WTC11 (cell line): Measurements from ENCODE around the gene GCAT. TPM values are rescaled to one million over a fixed set of nuclear protein-coding genes. Genes with fewer than 3 reads are reported as not detected.
A peak's percentile ranks its signal among the peaks of the same experiment; 100 is the strongest.

ENCODE experiments used
- ATAC-seq: fragments of 200-7000 bp; cut with Tn5 transposase; 2 replicates; pipeline ENCODE4 v1.10.0; 2021; ENCODE audit warnings: mild to moderate bottlenecking, moderate library complexity
- CTCF ChIA-PET: fragments of 300-600 bp; sonication (Branson Sonifier 250); formaldehyde crosslinking; loops from one replicate; lab custom pipeline; 2021; ENCODE audit warnings: antibody characterized with exemption; lab: Charles Lee
- POLR2A ChIA-PET: fragments of 350-600 bp; sonication (Branson Sonifier 250); formaldehyde crosslinking; loops from one replicate; lab custom pipeline; 2021; ENCODE audit warnings: antibody characterized with exemption; lab: Charles Lee
- DNase-seq: peaks from one replicate; pipeline ENCODE4 v3.0.0; 2021; ENCODE audit warnings: low spot score
- H3K27ac Mint-ChIP-seq: 2 replicates; pipeline ENCODE4 v1.8.0; 2021; ENCODE audit warnings: mixed read lengths
- H3K27me3 Mint-ChIP-seq: 2 replicates; pipeline ENCODE4 v1.8.0; 2021; ENCODE audit warnings: low read depth, mild to moderate bottlenecking, moderate library complexity, mixed read lengths
- H3K36me3 Mint-ChIP-seq: 2 replicates; pipeline ENCODE4 v1.8.0; 2021; ENCODE audit warnings: mixed read lengths
- H3K4me1 Mint-ChIP-seq: 2 replicates; pipeline ENCODE4 v1.8.0; 2022; ENCODE audit warnings: mixed read lengths
- H3K4me3 Mint-ChIP-seq: 2 replicates; pipeline ENCODE4 v1.8.0; 2021; ENCODE audit warnings: mild to moderate bottlenecking, moderate library complexity, mixed read lengths
- H3K9me3 Mint-ChIP-seq: 2 replicates; pipeline ENCODE4 v1.8.0; 2021; ENCODE audit warnings: mixed read lengths
- ARID4B ChIP-seq: sonication (generic); formaldehyde crosslinking; IDR thresholded peaks from 2 replicates; pipeline ENCODE4 v1.8.0; 2023; ENCODE audit warnings: missing genetic modification reagents, mild to moderate bottlenecking, borderline replicate concordance
- CTCF ChIP-seq: fragments of 200-600 bp; IDR thresholded peaks from 2 replicates; pipeline ENCODE4 v1.8.0; 2022; ENCODE audit warnings: antibody characterized with exemption
- EMX1 ChIP-seq: fragments of 250-450 bp; sonication (Bioruptor Pico); IDR thresholded peaks from 2 replicates; pipeline ENCODE4 v1.8.0; 2021; ENCODE audit warnings: mild to moderate bottlenecking
- FOXJ3 ChIP-seq: sonication (generic); formaldehyde crosslinking; IDR thresholded peaks from 2 replicates; pipeline ENCODE4 v1.9.0; 2021; ENCODE audit warnings: missing genetic modification reagents, mild to moderate bottlenecking, borderline replicate concordance
- NR1H2 ChIP-seq: sonication (generic); formaldehyde crosslinking; IDR thresholded peaks from 2 replicates; pipeline ENCODE4 v1.9.0; 2021; ENCODE audit warnings: mild to moderate bottlenecking, moderate library complexity, missing genetic modification reagents
- ZBTB21 ChIP-seq: sonication (generic); formaldehyde crosslinking; IDR thresholded peaks from 2 replicates; pipeline ENCODE4 v1.8.1; 2023; ENCODE audit warnings: mild to moderate bottlenecking, missing genetic modification reagents, borderline replicate concordance
- ZNF317 ChIP-seq: sonication (generic); formaldehyde crosslinking; IDR thresholded peaks from 2 replicates; pipeline ENCODE4 v1.8.1; 2023; ENCODE audit warnings: low read depth, mild to moderate bottlenecking, moderate library complexity, missing genetic modification reagents, borderline replicate concordance
- ZNF512 ChIP-seq: sonication (generic); formaldehyde crosslinking; IDR thresholded peaks from 2 replicates; pipeline ENCODE4 v1.8.1; 2022; ENCODE audit warnings: missing genetic modification reagents, borderline replicate concordance
- ZNF532 ChIP-seq: fragments of 250-450 bp; sonication (Bioruptor Pico); IDR thresholded peaks from 2 replicates; pipeline ENCODE4 v1.9.0; 2021; ENCODE audit warnings: mild to moderate bottlenecking, borderline replicate concordance
- ZSCAN18 ChIP-seq: fragments of 250-450 bp; sonication (Bioruptor Pico); IDR thresholded peaks from 2 replicates; pipeline ENCODE4 v2.1.2; 2022; ENCODE audit warnings: mild to moderate bottlenecking, moderate library complexity
- total RNA-seq: library from RNA; stranded (reverse); gene quantifications from 3 replicates; pipeline ENCODE4 v1.2.3, GENCODE V29; 2021

GCAT gene
- total RNA-seq, 1 experiment from 2014 or later: 33.0 TPM

GRCh38 chr22:37855462-37855861 lies 47.7 kb downstream of the GCAT start (continued):
- TF ChIP-seq CTCF (no peak), EMX1 (CRISPR knock-in tag) (no peak), NR1H2 (CRISPR knock-in tag) (no peak), ZNF532 (CRISPR knock-in tag) (no peak), ZBTB21 (CRISPR knock-in tag) (no peak), ZNF512 (no peak), ZNF317 (CRISPR knock-in tag) (no peak)
- TF ChIP-seq, all 79 proteins: peak for 0

GRCh38 chr22:37860796-37861421 lies 53.2 kb downstream of the GCAT start:
- ATAC-seq (no peak), DNase-seq (no peak)
- TF ChIP-seq ZSCAN18 (CRISPR knock-in tag): no peak
- H3K4me1 Mint-ChIP-seq: no peaks in the 10 kb centered on the region
- H3K27ac Mint-ChIP-seq: peak overlapping the region; percentile 62; the same call in 1 of the 2 replicates
- H3K9me3 Mint-ChIP-seq: no peaks in the 10 kb centered on the region
- ChIA-PET POLR2A (interaction anchor here (1.2 kb wide), 1 partner anchor 44 kb away, joined by 3 read pairs; no protein-coding TSS in a partner anchor), CTCF (interaction anchor here (3.6 kb wide), 1 partner anchor 43 kb away, joined by 109 read pairs; no protein-coding TSS in a partner anchor)
- no peaks in the 10 kb centered on the region for H3K27me3 Mint-ChIP-seq
- H3K36me3 Mint-ChIP-seq: peaks cover 81% of the 10 kb centered on the region
- no peak overlapping the region for H3K4me3 Mint-ChIP-seq

- Mint-ChIP-seq H3K9me3 (no peaks in the 10 kb centered on the region), H3K27me3 (no peaks in the 10 kb centered on the region), H3K4me3 (no peak overlapping the region), H3K36me3 (peaks cover 80% of the 10 kb centered on the region), H3K4me1 (no peaks in the 10 kb centered on the region), H3K27ac (no peak overlapping the region)
- ChIA-PET CTCF (interaction anchor here (0.6 to 3.6 kb wide), 49 partner anchors 9 to 394 kb away, joined by 3 to 109 read pairs (median 5); partner anchors contain the start of genes ANKRD54, C22orf23, EIF3L and GALR3), POLR2A (interaction anchor here (0.6 to 1.3 kb wide), 8 partner anchors 38 to 156 kb away, joined by 3 to 16 read pairs (median 3); partner anchors contain the start of gene GCAT)
- ATAC-seq: no peak
- no peak for DNase-seq
- TF ChIP-seq ARID4B (CRISPR knock-in tag) (no peak), FOXJ3 (CRISPR knock-in tag) (no peak), ZNF532 (CRISPR knock-in tag) (no peak)
Observed at GRCh38 chr22:37862570-37863325, 55.0 kb downstream of the GCAT start.
